Measurements from ENCODE around the gene CORO7.
"Not testable (repeated sequence)": the region's sequence is repeated elsewhere in the genome, so short reads cannot be mapped to it uniquely, and the experiment has no call there.

The CORO7 gene

DNA sequence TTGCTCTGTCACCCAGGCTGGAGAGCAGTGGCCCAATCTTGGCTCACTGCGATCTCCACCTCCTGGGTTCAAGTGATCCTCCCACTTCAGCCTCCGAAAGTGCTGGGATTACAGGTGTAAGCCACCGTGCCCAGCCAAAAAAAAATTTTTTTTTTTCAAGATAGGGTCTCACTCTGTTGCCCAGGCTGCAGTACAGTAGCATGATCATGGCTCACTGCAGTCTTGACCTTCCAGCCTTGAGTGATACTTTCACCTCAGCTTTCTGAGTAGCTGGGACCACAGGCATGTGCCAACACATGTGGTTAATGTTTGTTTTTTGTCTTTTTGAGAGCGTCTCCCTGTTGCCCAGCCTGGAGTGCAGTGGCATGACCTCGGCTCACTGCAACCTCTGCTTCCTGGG lies 63.6 kb downstream of the CORO7 start:
- DNase-seq (ENCODE audit: low read depth), result no peak

DNA sequence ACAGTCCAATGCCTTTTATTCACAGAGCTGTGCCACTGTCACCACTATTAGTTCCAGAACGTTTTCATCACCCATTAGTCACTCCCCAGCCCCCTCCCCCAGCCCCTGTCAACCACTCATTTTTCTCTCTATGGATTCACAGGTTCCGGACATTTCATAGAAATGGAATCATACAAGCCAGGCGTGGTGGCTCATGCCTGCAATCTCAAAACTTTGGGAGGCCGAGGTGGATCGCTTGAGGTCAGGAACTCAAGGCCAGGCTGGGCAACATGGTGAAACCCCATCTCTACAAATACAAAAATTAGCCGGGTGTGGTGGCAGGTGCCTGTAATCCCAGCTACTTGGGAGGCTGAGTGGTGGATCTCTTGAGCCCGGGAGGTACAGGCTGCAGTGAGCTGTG lies 64.5 kb downstream of the CORO7 start:
- no peak for DNase-seq (ENCODE audit: low read depth)

DNA sequence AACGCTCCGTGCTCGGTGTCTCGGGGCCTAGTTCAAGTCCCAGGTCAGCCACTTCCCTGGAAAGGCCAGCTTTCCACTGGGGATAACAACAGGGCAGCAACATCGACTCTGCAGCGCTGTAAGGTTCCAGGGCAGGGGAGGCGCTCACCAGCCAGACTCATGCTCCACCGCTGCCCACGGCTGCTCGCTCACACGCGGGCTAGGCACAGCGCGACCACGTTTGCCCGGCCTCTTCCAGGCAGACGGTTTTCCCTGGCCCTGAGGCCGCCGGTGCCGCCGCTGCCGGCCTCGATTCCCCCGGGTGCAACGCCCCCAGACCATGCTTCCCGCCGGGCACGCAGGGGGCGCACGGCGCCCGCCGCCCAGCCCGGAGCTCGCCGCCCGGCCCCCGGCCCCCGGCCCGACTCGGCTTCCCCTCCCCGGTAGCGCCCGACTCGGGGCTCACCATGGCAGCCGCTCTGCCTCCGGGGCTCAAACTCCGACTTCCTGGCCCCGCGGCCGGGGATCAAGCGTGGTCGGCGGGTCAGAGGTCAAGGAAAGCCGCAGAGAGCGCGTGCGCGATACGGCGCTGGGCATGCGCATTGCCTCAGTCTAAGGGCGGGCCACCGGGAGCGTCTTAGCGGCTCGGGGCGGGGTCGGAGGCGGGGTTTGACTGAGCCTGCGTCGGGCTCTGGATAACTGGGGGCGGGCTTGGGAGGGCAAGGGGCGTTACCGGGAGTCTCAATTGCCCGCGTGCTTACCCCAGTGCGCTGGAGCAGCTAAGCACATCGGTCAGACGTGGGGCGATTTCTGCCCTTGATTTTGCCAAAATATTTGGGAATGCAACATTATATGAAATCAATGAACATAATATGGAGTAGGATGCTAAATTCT lies 65.4 kb downstream of the CORO7 start, which contains the start of gene PAM16:
PAM16 (minus strand) TSS at position 535 of the 873 bp plus-strand sequence; CDS start at position 448, 87 bp downstream.
- DNase-seq (ENCODE audit: low read depth), result peak; percentile 99

DNA sequence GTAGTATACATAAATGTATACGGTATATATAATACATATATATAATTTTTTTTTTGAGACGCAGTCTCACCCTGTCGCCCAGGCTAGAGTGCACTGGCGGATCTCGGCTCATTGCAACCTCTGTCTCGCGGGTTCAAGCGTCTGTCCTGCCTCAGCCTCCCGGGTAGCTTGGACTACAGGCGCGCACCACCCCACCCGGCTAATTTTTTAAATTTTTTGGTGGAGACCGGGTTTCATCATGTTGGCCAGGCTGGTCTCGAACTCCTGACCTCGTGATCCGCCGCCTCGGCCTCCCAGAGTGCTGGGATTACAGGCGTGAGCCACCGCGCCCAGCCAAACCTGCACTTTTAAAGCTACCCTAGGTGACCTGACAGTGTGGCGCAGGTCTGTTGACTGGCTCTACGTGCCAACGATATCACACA lies 66.0 kb downstream of the CORO7 start:
- DNase-seq (ENCODE audit: low read depth), result no peak

DNA sequence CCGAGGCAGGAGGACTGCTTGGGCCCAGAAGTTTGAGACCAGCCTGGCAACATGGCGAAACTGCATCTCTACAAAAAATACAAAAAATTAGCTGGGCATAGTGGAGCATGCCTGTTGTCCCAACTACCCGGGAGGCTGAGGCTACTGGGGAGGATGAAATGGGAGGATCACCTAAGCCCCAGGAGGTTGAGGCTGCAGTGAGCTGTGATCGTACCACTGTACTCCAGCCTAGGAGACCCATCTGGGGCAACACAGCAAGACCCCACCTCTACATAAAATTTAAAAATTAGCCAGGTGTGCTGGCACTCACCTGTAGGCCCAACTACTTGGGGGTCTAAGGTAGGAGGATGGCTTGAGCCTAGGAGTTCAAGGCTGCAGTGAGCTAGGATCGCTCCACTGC lies 67.1 kb downstream of the CORO7 start:
- no peak for DNase-seq (ENCODE audit: low read depth)

DNA sequence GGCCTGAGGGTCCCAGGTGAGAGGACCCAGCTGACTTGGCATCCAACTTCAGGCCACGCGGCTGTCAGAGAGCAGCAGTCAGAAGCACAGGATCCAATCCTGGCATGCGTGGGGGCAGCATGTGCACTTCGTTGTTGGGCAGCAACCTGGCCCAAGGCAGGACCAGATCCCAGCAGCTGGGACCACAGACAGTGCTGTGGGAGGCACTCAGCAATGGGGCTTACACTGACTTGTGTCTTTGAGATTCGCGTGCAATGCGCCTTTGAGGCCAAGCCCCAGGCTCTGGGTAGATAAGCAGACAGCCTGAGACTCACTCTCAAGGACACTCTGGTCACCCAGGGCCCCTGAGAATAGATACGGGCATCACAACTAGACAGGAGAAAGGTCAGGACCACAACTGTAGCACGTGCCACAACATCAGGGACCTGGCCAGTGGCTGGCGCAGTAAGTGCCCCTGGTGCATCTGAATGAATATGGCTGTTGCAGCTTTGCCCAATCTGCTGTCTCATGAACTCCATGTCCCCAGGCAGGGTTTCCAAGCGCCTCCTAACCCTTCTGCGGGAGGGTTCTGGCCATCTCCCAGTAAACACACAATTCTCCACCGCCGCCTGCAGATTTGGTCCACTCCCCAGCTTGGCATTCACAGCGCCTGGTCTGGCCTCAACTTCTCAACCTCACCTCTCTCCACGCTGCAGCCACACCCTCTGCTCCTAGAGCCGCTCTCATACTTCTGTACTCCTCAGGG lies 68.5 kb downstream of the CORO7 start:
- DNase-seq (ENCODE audit: low read depth), result no peak

DNA sequence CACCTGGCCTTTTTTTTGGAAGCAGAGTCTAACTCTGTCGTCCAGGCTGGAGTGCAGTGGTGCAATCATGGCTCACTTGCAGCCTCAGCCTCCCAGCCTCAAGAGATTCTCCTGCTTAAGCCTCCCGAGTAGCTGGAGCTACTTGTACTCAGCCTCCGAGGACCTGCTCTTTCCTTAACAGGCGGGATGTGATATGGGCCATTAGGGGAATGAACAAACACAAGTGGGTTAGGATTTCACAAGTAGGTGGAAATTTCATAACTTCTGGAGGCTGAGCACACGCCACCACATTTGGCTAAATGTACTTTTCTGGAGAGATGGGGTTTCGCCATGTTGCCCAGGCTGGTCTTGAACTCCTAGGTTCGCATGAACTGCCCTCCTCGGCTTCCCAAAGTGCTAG lies 69.4 kb downstream of the CORO7 start:
- no peak for DNase-seq (ENCODE audit: low read depth)

DNA sequence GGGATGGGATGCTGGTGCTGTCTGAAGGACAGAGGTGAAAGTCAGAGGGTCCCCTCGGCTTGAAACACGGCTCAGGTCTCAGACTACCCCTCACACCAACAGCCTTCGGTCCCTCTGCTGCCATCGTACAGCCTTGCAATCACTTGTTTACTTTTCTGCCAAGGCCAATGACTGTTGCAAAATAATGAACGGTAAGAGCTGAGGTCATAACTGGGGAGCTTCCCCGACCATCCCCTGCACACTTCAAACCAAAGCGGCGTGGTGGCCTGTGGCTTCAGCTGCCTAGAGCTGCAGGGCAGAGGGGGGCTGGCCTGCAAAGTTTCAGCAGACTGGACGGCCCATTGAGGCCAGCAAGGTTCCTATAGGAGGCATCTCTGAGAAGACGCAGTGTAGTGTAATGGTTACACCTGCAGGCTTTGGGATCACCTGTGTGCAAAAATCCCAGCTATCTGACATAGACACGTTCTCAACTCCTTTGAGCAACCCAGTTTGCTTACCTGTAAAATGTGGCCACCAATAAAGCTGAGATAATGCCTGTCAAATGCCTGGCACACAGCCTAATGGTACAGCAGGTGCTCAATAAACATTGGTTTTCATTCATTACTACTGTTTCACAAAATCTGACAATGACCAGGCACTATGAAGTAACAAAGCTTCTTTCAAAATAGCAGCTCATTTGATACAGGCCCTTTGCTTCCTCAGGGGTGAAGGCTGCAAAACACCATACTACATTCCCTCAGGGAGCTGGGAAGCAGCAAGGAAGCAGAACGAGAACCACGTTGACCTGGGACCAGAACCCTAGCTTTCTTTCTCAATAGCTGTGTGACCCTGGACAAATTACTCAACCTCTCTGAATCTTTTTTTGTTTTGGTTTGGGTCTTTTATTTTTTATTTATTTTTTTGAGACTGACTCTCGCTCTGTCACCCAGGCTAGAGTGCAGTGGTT lies 70.3 kb downstream of the CORO7 start:
- DNase-seq (ENCODE audit: low read depth), result no peak

DNA sequence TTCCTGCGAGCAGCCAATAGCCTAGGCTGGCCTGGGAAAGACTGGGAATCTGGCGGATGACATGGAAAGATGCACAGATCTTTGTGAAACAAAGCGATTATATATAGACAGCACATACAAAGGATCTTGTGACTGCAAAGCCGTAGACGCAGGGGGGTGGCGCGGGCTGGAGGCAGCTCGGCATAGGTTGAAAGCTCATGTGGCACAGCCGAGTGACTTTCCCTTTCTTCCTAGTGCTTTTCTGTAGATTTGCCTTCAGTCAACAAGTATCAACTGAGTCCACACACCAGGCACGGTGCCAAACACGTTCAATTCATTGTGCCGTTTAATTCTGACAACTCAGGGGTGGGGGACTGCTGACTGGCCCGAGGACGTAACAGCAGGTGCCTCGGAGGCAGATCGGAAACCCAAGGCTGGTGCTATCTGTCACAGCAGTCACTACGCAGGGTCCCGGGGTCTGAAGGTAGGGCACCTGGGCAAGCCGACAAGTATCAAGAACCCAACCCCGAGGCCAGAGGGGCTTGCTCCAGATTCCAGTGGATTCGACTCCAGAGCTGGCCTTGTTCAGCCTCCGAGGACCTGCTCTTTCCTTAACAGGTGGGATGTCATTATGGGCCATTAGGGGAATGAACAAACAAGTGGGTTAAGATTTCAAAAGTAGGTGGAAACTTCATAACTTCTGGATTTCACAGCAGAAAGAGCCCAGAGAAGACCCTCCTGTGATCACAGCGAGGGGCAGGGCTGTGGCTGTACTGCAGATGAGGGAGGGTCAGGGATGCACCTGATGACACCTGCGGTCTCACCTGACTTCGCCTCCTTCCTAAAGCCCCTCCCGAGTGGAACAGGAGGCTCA lies 71.2 kb downstream of the CORO7 start:
- DNase-seq (ENCODE audit: low read depth), result no peak

DNA sequence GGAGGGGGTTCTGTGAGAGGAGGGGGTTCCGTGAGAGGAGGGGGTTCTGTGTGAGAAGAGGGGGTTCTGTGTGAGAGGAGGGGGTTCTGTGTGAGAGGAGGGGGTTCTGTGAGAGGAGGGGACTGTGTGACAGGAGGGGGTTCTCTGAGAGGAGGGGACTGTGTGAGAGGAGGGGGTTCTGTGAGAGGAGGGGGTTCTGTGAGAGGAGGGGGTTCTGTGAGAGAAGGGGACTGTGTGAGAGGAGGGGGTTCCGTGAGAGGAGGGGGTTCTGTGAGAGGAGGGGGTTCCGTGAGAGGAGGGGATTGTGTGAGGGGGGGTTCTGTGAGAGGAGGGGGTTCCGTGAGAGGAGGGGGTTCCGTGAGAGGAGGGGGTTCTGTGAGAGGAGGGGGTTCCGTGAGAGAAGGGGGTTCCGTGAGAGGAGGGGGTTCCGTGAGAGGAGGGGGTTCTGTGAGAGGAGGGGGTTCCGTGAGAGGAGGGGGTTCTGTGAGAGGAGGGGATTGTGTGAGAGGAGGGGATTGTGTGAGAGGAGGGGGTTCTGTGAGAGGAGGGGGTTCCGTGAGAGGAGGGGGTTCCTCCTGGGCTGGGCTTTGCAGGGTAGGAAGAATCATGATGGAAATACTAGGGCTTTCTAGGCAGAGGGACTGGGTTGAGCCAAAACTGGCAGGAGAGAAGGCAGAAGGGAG lies 72.0 kb downstream of the CORO7 start:
- DNase-seq (ENCODE audit: low read depth), result not testable (repeated sequence)

DNA sequence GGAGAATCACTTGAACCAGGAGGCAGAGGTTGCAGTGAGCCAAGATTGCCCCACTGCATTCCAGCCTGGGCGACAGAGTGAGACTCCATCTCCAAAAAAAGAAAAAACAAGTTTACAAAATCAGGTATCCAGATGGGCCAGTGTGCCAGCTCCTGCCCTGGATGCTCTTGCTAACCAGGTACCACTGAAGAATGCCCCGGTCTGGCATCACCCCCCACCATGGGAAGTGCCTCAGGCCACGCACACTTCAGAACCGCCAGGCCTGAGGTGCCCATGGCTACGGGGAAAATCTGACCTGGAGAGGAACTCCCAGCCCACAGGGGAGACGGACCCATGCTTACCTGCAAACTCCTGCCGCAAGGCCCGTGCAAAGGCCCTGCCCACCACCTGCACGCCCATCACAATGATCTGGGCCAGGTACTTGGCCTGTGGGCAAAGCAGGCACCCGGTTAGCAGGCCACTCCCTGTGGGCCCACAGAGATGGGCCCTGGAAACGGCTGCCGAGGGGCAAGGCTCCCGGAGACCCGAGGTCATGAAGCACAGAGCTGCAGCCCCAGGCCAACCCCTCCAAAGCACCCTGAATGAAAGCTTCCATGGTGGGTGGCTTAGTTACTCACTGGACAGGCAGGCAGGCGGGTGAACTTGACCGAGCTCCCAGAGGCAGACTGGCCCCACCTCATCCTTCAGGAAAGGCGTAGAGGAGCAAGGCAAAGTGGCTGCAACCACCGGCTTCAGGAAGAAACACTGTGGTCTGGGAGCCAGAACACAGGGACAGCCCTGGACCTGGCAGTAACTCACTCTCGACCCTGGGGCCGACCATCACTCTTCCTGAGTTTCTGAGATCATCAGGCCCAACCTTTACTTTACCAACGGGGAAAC lies 73.3 kb downstream of the CORO7 start:
- DNase-seq (ENCODE audit: low read depth), result no peak

DNA sequence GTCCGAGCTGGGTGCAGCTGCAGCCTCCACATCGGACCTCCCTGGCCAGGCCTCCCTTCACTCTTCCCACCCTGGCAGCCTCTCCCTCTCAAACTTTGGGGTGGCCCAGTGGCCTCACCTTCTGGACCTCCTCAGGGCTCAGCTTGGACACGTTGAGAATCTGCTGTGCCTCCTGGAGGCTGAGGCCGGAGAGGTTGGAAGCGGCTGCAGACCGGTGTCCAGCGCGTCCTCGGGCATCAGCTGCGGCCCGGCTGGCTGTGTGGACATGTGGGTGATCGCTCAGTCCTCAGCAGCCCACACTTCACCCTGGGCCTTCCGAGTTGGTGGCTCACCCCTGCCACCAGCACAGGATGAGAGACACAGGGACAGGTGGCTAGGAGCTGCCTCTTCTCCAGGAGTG lies 75.1 kb downstream of the CORO7 start:
- DNase-seq (ENCODE audit: low read depth), result no peak

DNA sequence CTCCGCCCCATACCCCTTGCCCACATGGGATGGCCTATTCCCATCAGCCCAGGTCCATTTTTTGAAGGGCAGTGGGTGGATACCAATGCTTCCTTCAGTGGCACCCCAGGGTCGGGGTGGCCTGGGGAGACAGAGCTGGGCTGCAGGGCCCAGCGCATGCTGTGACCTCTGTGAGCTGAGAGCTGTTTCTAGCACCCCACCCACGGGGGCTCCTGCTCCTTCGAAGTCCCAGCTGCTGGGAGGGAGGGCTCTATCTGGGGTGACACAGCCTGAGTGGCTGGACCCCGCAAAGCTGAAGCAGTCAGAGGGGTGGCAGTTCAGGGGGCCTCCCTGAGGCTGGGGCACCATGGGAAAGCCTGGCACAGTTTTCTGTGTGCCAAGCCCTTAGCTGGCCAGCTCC lies 76.0 kb downstream of the CORO7 start:
- no peak for DNase-seq (ENCODE audit: low read depth)

DNA sequence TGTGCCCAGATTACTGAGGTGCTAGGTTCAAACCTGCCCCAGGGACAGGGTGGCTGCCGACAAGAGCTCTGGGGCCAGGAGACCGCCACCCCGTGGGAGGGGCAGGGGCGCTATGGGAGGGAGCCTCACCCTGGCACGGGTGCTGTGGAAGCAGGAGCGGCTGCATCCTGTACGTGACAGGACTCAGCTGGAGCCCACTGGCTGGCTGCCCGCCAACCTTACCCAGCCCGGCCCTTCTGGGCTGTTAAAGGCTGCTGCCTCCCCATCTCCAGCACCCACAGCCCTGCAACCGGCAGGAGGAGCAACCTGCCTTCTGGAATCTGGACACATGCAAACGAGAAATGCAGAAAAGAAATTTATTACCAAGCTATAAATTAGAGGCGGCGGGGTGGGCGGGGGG lies 76.5 kb downstream of the CORO7 start:
- no peak for DNase-seq (ENCODE audit: low read depth)

DNA sequence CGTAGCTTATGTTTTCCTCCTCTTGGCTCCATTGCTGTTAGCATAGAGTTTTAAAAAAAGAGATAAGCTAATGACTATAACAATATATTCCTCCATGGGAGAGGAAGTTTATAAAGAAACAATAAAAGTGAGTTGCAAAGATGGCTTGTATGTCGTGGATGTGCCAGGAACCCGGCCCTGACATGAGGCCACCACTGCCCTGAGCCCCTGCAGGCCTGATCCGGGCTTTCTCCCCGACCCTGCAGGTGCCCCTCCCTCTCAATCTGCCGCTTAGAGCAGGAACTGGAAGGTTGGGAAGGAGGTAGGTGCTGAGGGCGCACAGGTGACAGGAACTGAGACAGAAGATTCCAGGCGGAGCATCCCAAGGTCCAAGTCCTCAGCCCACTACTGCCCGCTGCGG lies 76.9 kb downstream of the CORO7 start:
- no peak for DNase-seq (ENCODE audit: low read depth)

DNA sequence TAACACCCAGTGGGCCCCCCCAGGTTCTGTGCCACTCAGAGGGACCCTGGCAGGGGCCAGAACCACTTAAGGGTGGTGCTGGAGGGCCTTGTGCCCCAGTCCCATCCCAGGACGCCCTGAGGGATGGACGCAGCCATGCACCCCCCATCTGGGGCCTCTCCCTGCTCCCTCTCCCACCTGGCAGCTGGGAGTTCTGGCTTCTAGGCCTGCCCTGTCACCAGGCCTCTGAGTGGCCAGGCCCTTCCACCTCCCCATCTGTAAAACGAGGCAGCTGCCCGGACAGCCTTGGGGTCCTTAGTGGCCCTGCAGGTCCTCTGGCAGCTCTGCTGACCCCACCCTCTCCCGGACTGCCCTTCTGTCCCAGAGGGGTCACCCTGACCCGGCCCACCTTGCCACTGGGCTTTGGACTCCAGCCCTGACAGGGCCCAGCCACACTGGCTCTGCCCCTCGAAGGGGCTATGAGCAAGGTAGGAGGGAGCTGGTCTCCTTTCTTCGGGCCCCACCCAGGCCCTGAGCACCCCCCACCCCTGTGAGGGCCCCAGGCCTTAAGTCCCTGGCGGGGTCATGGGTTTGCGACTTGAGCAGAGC lies 77.6 kb downstream of the CORO7 start:
- no peak for DNase-seq (ENCODE audit: low read depth)

DNA sequence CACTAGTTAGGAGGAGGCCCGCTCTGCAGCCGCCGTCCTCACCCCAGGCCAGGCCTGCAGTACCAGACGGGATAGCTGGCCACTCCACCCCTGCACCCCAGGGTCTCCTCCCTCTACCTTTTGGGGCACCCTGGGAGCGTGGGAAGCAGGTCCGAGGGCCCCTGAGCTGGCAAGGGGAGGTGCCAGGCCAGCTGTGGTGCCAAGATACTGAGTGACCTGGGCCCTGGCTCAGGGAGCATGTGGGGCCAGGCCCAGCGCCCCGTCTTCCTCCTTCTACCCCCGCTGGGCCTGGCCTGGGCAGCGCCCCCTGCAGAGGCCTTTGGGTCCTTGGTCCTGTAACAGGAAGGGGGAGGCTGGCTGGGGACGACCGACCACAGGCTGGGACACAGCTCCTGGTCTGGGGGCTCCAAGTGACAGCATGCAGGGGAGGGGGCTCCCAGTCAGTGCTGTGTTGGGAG lies 78.2 kb downstream of the CORO7 start:
- DNase-seq (ENCODE audit: low read depth), result no peak

DNA sequence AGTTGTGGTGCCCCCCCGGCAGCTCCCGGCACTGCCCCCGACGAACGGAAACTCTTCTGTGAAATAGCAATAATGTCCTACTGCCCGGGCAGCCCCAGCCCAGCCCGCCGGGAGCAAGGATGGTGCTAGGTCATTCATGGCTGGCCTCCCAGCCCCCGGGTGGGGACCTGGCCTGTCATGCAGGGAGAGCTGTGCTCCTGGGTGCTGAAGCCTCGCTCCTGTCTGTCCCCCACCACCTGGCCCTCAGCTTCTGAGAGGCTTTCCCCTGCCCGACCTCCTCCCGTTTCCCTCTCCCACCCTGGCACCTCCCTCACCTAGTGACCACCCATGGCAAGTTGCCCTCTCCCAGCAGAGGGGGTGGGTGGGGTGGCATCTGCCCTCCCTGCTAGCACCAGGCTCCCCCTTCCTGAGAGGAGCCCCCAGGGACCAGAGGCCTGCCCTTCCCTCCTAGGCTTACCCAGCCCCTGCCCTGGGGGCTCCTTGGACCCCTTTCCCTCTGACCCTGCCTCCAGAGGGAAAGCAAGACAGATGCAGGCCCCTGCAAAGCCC lies 78.8 kb downstream of the CORO7 start:
- DNase-seq (ENCODE audit: low read depth), result no peak
